Lung (tissue), 12 donors: Measurements from ENCODE around the gene LAYN. TPM values are rescaled to one million over a fixed set of nuclear protein-coding genes. Genes with fewer than 3 reads are reported as not detected.

Source experiments
- ATAC-seq: fragments of 200-7000 bp; cut with Tn5 transposase; one replicate; pipeline ENCODE4 v1.9.1; 2020; ENCODE audit warnings: moderate number of reproducible peaks; ENCODE audit not compliant: insufficient read depth, low FRiP score
- DNase-seq, 3 donors: peaks; one replicate each; pipeline ENCODE4 v3.0.0-alpha.2; 2013 to 2017
- H3K27ac ChIP-seq, 2 donors: one replicate each; pipeline ENCODE4 v1.5.1; 2013; ENCODE audit warnings: mild to moderate bottlenecking in 2 of 2, moderate library complexity in 2 of 2, control low read depth in 1 of 2, inconsistent platforms in 1 of 2, low read depth in 1 of 2, low read length in 1 of 2
- H3K27me3 ChIP-seq, 3 donors: one replicate each; pipeline ENCODE4 v1.5.1; 2013; ENCODE audit warnings: low read length in 2 of 3; ENCODE audit not compliant: control insufficient read depth in 3 of 3, insufficient read depth in 3 of 3
- H3K36me3 ChIP-seq, 4 donors: one replicate each; pipeline ENCODE4 v1.5.1; 2013; ENCODE audit warnings: low read length in 4 of 4, mild to moderate bottlenecking in 1 of 4, moderate library complexity in 1 of 4; ENCODE audit not compliant: control insufficient read depth in 4 of 4, insufficient read depth in 4 of 4
- H3K4me1 ChIP-seq, 5 donors: one replicate each; pipeline ENCODE4 v1.5.1; 2013; ENCODE audit warnings: low read length in 5 of 5, mild to moderate bottlenecking in 2 of 5, moderate library complexity in 1 of 5; ENCODE audit not compliant: control insufficient read depth in 5 of 5, insufficient read depth in 5 of 5
- H3K4me3 ChIP-seq: one replicate; pipeline ENCODE4 v1.5.1; 2013; ENCODE audit warnings: mild to moderate bottlenecking, control low read depth, moderate library complexity
- H3K9ac ChIP-seq, 2 donors: one replicate each; pipeline ENCODE4 v1.5.1; 2013; ENCODE audit warnings: low read length in 2 of 2, control low read depth in 1 of 2; ENCODE audit not compliant: insufficient read depth in 1 of 2
- H3K9me3 ChIP-seq, 4 donors: one replicate each; pipeline ENCODE4 v1.5.1; 2013; ENCODE audit warnings: low read length in 3 of 4, mild to moderate bottlenecking in 1 of 4, moderate library complexity in 1 of 4; ENCODE audit not compliant: control insufficient read depth in 4 of 4, insufficient read depth in 3 of 4
- WGBS, 2 donors: extraction: QIAGEN DNeasy Blood & Tissue Kit; methylation state at CpG; one replicate each; pipeline ENCODE4 v1.1.7; 2013; 5-methylcytosine and 5-hydroxymethylcytosine counted together
- polyA plus RNA-seq, 2 donors: library from polyadenylated mRNA; stranded (reverse); fragments of 200-250 nt; gene quantifications; one replicate each; pipeline ENCODE4 v1.2.1, GENCODE V29; 2013
- total RNA-seq, 2 donors: library from RNA; depleted of rRNA in 1 of 2; stranded (reverse); fragments of >200 nt in 1 of 2; gene quantifications; one replicate each; pipeline ENCODE4 v1.2.1, GENCODE V29; 2014 to 2021
- TF ChIP-seq, protein P1 (sequence below): IDR thresholded peaks from 2 replicates; pipeline ENCODE4 v1.5.1; 2012; ENCODE audit warnings: mild to moderate bottlenecking; ENCODE audit errors: control extremely low read depth, extremely low read depth
- donor health status: control.
- donor health status: control.
- donor health status: Bipolar disorder and iron deficiency.
- donor health status: healthy.
- donor health status: DM: yes; HTN: yes; CAD: no.

Gene LAYN
- total and polyA plus RNA-seq, 4 donors = 6.5 to 13.4 (median 11.3) TPM

DNA sequence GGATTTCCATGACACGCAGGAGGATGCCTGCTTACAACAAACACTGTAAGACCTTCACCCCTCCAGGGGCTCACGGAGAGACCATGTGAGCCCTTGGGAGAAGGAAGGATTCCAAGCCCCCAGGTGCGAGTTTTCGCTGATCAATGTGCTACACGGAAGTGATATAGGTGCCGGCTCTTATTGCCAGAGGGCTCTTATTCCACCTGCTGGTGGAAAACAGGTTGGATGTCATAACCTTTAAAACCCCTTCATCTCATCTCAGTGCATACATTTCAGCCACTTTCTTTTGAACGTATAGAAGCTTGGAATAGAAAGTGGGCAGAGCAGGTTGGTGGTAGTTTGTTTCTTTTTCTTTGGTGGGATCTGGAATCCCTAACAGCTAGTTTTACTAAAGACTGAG is 25.8 kb downstream of the LAYN start:
- no peaks in the 10 kb centered on the region for H3K36me3 ChIP-seq
- ATAC-seq (no peak), DNase-seq (no peak)
- no peak overlapping the region for H3K9ac ChIP-seq
- no peak overlapping the region for H3K27ac ChIP-seq
- no peak overlapping the region for H3K4me3 ChIP-seq
- H3K4me1 ChIP-seq = peaks cover 0 to 2% (median 0%) of the 10 kb centered on the region in 5 donors
- no peaks in the 10 kb centered on the region for H3K27me3 ChIP-seq
- 83 to 90% methylated on average over 7 of the region's 7 CpGs for WGBS, 2 donors
- TF ChIP-seq, protein P1, sequence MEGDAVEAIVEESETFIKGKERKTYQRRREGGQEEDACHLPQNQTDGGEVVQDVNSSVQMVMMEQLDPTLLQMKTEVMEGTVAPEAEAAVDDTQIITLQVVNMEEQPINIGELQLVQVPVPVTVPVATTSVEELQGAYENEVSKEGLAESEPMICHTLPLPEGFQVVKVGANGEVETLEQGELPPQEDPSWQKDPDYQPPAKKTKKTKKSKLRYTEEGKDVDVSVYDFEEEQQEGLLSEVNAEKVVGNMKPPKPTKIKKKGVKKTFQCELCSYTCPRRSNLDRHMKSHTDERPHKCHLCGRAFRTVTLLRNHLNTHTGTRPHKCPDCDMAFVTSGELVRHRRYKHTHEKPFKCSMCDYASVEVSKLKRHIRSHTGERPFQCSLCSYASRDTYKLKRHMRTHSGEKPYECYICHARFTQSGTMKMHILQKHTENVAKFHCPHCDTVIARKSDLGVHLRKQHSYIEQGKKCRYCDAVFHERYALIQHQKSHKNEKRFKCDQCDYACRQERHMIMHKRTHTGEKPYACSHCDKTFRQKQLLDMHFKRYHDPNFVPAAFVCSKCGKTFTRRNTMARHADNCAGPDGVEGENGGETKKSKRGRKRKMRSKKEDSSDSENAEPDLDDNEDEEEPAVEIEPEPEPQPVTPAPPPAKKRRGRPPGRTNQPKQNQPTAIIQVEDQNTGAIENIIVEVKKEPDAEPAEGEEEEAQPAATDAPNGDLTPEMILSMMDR = no peak
- no peaks in the 10 kb centered on the region for H3K9me3 ChIP-seq

DNA sequence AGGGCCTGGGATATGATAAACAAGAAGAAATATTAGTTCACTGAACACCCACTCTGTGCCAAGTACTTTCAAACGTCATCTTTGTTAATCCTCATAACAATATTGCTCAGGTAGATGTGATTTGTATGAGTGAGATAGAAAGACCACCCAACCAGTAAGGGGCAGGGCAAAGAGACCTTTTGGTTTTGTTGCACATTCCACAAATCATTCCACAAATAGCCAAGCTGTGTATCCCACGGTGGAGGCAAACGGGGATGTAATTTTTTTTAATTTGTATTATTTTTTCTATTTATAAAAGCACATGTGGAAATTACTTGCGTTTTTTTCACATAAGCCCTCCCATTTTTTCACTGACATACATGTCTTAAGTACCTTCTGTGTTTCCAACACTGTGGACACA is 29.0 kb downstream of the LAYN start:
- 62 to 80% methylated on average over 4 of the region's 4 CpGs for WGBS, 2 donors
- H3K4me3 ChIP-seq = no peak overlapping the region
- H3K4me1 ChIP-seq = peaks cover 0 to 16% (median 8%) of the 10 kb centered on the region in 5 donors
- TF ChIP-seq, protein P1 = no peak
- H3K27ac ChIP-seq = no peak overlapping the region
- no peaks in the 10 kb centered on the region for H3K9me3 ChIP-seq
- no peak for DNase-seq
- H3K9ac ChIP-seq = no peak overlapping the region
- H3K27me3 ChIP-seq = no peaks in the 10 kb centered on the region
- no peaks in the 10 kb centered on the region for H3K36me3 ChIP-seq
- ATAC-seq = no peak

DNA sequence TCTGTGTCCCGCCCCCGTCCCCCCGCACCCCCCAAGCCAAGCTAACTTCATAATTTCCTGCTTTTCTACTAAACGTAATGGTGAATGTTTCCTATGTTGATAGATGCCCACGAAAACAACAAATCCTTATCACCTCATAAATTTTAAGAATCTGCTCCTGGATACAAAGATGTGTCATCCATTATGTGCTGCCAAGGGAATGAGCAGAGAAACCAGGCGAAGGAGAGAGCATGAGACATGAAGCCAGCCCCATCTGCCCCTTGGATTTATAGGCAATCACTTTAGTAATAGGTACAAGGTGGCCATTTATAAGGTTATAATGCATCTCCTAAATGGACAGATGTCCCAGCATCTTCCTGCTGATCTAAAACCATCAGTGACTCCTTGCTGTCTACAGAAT is 30.3 kb downstream of the LAYN start:
- no peak for DNase-seq
- 66 to 67% methylated on average over 6 of the region's 6 CpGs for WGBS, 2 donors
- Histone ChIP-seq H3K9me3 (no peaks in the 10 kb centered on the region), H3K4me3 (no peak overlapping the region), H3K4me1 (peaks cover 0 to 17% (median 8%) of the 10 kb centered on the region in 5 donors), H3K27ac (no peak overlapping the region), H3K9ac (no peak overlapping the region), H3K36me3 (no peaks in the 10 kb centered on the region), H3K27me3 (no peaks in the 10 kb centered on the region)
- ATAC-seq = no peak
- TF ChIP-seq, protein P1 = no peak

DNA sequence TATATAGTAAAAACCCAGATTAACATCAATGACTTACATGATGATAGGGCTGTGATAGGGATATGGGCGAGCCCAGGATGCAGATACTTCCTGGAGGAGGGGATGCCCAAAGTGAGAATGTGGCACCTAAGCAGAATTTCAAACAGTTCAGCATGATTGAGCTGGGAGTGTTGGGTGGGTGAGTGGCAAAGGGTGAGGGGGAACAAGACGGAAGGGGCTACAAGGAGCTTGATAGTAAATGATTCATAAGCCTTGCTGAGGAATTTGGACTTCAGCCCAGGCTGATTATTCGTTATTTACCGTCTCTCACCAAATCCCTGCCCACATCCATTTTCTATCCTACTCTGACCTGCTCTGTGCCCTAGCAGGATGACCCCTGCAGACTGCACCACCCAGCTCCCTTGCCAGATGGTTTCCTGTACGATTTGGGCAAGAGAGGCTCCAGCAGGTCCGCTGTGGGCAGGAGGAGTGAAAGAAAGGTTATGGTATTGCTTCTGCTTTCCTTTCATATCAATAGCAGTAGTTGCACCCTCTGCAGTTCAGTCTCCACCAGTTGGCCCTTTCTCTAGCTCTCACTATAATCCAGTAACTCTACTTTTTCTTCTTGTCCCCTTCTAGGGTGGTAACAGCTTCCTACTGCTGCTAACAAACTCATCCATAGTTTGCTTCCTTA is 31.4 kb downstream of the LAYN start:
- Histone ChIP-seq H3K36me3 (no peaks in the 10 kb centered on the region), H3K27ac (no peak overlapping the region), H3K4me3 (no peak overlapping the region), H3K9me3 (no peaks in the 10 kb centered on the region), H3K4me1 (peaks cover 0 to 17% (median 8%) of the 10 kb centered on the region in 5 donors), H3K9ac (no peak overlapping the region), H3K27me3 (no peaks in the 10 kb centered on the region)
- WGBS, 2 donors = 44 to 45% methylated on average over 6 of the region's 6 CpGs
- DNase-seq (no peak), ATAC-seq (no peak)
- TF ChIP-seq, protein P1 = no peak
